ENCODE results near the gene ZFPM1. TPM values are rescaled to one million over a fixed set of nuclear protein-coding genes. Genes with fewer than 3 reads are reported as not detected.

The ZFPM1 gene
- total and polyA plus RNA-seq, 2 experiments from 2014 or later: 0.53 to 2.2 TPM

- TF ChIP-seq REST (IDR thresholded peaks at IDR 0.05; ENCODE audit: unreplicated experiment) (no peak), ZNF331 (CRISPR knock-in tag; IDR thresholded peaks at IDR 0.05; ENCODE audit: low read depth) (no peak), NANOG (IDR thresholded peaks at IDR 0.05; ENCODE audit: borderline replicate concordance) (no peak), POLR2AphosphoS5 (IDR thresholded peaks at IDR 0.05; ENCODE audit: low read depth) (no peak), EZH2phosphoT487 (IDR thresholded peaks at IDR 0.05; ENCODE audit: unreplicated experiment) (no peak), JUNB (IDR thresholded peaks at IDR 0.05; ENCODE audit: unreplicated experiment) (no peak), ZNF114 (CRISPR knock-in tag; IDR thresholded peaks at IDR 0.05) (no peak)
- TF ChIP-seq, protein P1, sequence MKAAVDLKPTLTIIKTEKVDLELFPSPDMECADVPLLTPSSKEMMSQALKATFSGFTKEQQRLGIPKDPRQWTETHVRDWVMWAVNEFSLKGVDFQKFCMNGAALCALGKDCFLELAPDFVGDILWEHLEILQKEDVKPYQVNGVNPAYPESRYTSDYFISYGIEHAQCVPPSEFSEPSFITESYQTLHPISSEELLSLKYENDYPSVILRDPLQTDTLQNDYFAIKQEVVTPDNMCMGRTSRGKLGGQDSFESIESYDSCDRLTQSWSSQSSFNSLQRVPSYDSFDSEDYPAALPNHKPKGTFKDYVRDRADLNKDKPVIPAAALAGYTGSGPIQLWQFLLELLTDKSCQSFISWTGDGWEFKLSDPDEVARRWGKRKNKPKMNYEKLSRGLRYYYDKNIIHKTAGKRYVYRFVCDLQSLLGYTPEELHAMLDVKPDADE (IDR thresholded peaks at IDR 0.05): no peak
Observed at GRCh38 chr16:88417684-88418476, 35.2 kb upstream of the ZFPM1 start (continued).

DNA sequence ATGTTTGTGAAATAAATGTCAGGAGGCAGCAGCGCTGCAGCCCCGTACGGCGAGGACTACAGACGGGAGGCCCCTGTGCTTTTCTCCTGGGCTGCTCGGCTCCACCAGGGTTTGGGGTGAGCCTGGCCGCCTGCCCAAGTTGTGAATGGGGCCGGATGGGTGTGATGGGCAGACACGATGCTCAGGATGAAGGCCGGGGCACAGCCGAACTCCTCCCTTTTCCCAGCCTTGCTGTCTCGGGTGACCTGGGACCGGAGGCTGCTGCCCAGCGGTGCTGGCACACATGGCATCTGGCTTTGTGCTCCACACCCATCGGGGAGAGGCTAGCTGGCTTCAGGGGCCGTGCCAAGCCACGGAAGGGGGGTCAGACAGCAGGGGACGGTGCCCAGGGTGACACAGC is 34.2 kb upstream of the ZFPM1 start:
- ATAC-seq (no peak), DNase-seq (ENCODE audit: low spot score) (no peak)
- Mint-ChIP-seq H3K27me3 (ENCODE audit: insufficient read depth, low read depth, poor library complexity) (peaks cover 4% of the 10 kb centered on the region), H3K27ac (no peak overlapping the region), H3K4me3 (no peak overlapping the region), H3K4me1 (no peaks in the 10 kb centered on the region), H3K9me3 (no peaks in the 10 kb centered on the region; the same call in 2 of the 3 replicates), H3K36me3 (ENCODE audit: low read depth) (no peaks in the 10 kb centered on the region)
- no peaks in the 10 kb centered on the region for H4K20me1 ChIP-seq (replicated peaks; ENCODE audit: insufficient read depth)
- H3K36me3 ChIP-seq (ENCODE audit: insufficient read depth): no peaks in the 10 kb centered on the region
- no peaks in the 10 kb centered on the region for H3K27me3 ChIP-seq (ENCODE audit: insufficient read depth)
- H3K4me2 ChIP-seq: no peak overlapping the region
- H3K27ac ChIP-seq (ENCODE audit: low read depth): no peak overlapping the region
- H3K4me3 ChIP-seq: no peak overlapping the region
- no peaks in the 10 kb centered on the region for H3K79me2 ChIP-seq (replicated peaks; ENCODE audit: insufficient read depth)
- no peak overlapping the region for H2AFZ ChIP-seq
- no peaks in the 10 kb centered on the region for H3F3A ChIP-seq (replicated peaks; ENCODE audit: low read depth)
- H3K4me1 ChIP-seq (ENCODE audit: insufficient read depth): no peaks in the 10 kb centered on the region
- no peaks in the 10 kb centered on the region for H3K9me2 ChIP-seq (ENCODE audit: insufficient read depth)
- no peak for TF ChIP-seq CREB1 (CRISPR knock-in tag; IDR thresholded peaks at IDR 0.05; ENCODE audit: low read depth)
- no peak for TF ChIP-seq NANOG (IDR thresholded peaks at IDR 0.05; ENCODE audit: borderline replicate concordance)
- no peak for TF ChIP-seq ZNF114 (CRISPR knock-in tag; IDR thresholded peaks at IDR 0.05)
- no peak for TF ChIP-seq EZH2 (IDR thresholded peaks at IDR 0.05; ENCODE audit: low read depth, unreplicated experiment)
- TF ChIP-seq POLR2AphosphoS5 (IDR thresholded peaks at IDR 0.05; ENCODE audit: low read depth): no peak
- TF ChIP-seq, protein P2, sequence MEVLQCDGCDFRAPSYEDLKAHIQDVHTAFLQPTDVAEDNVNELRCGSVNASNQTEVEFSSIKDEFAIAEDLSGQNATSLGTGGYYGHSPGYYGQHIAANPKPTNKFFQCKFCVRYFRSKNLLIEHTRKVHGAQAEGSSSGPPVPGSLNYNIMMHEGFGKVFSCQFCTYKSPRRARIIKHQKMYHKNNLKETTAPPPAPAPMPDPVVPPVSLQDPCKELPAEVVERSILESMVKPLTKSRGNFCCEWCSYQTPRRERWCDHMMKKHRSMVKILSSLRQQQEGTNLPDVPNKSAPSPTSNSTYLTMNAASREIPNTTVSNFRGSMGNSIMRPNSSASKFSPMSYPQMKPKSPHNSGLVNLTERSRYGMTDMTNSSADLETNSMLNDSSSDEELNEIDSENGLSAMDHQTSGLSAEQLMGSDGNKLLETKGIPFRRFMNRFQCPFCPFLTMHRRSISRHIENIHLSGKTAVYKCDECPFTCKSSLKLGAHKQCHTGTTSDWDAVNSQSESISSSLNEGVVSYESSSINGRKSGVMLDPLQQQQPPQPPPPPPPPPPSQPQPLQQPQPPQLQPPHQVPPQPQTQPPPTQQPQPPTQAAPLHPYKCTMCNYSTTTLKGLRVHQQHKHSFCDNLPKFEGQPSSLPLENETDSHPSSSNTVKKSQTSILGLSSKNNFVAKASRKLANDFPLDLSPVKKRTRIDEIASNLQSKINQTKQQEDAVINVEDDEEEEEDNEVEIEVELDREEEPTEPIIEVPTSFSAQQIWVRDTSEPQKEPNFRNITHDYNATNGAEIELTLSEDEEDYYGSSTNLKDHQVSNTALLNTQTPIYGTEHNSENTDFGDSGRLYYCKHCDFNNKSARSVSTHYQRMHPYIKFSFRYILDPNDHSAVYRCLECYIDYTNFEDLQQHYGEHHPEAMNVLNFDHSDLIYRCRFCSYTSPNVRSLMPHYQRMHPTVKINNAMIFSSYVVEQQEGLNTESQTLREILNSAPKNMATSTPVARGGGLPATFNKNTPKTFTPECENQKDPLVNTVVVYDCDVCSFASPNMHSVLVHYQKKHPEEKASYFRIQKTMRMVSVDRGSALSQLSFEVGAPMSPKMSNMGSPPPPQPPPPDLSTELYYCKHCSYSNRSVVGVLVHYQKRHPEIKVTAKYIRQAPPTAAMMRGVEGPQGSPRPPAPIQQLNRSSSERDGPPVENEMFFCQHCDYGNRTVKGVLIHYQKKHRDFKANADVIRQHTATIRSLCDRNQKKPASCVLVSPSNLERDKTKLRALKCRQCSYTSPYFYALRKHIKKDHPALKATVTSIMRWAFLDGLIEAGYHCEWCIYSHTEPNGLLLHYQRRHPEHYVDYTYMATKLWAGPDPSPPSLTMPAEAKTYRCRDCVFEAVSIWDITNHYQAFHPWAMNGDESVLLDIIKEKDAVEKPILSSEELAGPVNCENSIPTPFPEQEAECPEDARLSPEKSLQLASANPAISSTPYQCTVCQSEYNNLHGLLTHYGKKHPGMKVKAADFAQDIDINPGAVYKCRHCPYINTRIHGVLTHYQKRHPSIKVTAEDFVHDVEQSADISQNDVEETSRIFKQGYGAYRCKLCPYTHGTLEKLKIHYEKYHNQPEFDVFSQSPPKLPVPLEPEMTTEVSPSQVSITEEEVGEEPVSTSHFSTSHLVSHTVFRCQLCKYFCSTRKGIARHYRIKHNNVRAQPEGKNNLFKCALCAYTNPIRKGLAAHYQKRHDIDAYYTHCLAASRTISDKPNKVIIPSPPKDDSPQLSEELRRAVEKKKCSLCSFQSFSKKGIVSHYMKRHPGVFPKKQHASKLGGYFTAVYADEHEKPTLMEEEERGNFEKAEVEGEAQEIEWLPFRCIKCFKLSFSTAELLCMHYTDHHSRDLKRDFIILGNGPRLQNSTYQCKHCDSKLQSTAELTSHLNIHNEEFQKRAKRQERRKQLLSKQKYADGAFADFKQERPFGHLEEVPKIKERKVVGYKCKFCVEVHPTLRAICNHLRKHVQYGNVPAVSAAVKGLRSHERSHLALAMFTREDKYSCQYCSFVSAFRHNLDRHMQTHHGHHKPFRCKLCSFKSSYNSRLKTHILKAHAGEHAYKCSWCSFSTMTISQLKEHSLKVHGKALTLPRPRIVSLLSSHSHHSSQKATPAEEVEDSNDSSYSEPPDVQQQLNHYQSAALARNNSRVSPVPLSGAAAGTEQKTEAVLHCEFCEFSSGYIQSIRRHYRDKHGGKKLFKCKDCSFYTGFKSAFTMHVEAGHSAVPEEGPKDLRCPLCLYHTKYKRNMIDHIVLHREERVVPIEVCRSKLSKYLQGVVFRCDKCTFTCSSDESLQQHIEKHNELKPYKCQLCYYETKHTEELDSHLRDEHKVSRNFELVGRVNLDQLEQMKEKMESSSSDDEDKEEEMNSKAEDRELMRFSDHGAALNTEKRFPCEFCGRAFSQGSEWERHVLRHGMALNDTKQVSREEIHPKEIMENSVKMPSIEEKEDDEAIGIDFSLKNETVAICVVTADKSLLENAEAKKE (CRISPR knock-in tag; IDR thresholded peaks at IDR 0.05): no peak
- TF ChIP-seq, protein P1 (IDR thresholded peaks at IDR 0.05): no peak

Measured in GM23338 (cell line).